IPS-11a (cell line): ENCODE results near the gene DAB1.
"Not testable (repeated sequence)": the region's sequence is repeated elsewhere in the genome, so short reads cannot be mapped to it uniquely, and the experiment has no call there.

ENCODE experiments used
- H3K4me3 ChIP-seq: one replicate; pipeline ENCODE4 v1.5.1; 2013; ENCODE audit warnings: low read depth, low read length, control low read depth

DAB1 gene

DNA sequence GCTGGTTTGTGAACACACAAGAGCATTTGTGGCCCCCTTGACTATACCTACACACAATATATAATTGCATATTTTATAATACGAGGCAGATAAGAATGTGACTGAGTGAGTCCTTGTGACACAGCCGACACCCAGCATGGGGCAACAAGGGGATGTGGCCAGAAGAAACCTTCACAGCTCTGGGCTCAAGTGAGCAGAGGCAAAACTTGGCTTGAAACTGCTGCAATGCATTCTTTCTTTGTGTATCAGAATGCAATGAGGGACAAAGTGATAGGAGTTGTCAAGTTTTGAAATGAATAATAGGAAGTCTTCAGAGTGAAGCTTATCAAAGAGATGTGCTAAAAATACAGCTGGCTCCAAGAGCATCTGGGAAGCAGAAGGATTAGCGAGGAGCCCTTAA lies 334.0 kb downstream of the DAB1 start:
- H3K4me3 ChIP-seq = no peak overlapping the region

DNA sequence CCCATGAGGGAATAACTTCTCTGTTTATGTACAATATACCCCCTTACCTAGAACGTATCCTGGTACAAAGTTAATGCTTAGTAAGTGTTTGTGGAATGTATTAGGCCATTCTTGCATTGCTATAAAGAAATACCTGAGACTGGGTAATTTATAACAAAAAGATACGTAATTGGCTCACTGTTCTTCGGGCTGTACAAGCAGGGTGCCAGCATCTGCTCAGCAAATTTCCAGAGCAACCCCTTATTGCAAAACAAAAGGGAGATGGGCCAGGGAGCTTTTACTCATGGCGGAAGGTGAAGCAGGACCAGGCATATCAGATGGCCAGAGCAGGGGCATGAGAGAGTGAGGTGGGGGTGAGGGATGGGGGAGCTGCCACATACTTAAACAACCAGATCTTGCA lies 334.6 kb downstream of the DAB1 start:
- no peak overlapping the region for H3K4me3 ChIP-seq

DNA sequence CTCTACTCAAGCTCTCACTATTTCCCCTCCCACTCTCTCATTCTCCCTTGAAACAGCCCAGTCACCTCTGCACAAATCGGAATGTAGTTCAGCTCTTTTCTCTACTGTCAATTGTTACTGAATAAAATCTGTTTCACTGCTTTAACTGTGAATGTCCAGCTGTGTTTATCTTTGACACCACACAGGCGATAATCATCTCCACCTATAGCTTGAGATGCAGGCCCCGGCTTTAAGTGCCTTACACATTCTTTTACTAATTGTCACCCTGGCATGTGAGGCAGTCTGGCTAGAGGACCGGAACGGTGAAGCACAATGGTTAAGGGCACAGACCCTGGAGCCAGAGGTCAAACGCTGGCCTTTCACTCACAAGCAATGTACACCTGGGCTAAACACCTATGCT lies 335.2 kb downstream of the DAB1 start:
- H3K4me3 ChIP-seq = no peak overlapping the region

DNA sequence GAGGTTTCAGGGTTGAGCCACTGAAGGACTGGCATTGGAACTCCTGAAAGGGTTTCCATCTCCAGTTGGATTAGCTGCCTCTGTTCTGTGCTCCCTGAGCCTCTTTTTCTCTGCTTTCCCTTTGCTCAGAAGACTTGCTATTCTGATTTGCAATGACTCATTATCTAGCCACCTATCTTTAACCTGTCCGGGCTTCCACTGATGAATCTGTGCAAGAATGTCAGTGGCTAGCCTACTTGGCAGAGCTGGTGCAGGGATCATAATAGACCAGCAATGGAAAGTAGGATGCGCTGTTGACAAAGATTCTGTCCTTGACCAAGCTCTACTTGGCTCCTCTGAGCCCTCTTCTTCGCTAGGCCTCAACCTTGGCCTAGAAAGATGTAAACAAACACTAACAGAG lies 336.2 kb downstream of the DAB1 start:
- H3K4me3 ChIP-seq = not testable (repeated sequence)

DNA sequence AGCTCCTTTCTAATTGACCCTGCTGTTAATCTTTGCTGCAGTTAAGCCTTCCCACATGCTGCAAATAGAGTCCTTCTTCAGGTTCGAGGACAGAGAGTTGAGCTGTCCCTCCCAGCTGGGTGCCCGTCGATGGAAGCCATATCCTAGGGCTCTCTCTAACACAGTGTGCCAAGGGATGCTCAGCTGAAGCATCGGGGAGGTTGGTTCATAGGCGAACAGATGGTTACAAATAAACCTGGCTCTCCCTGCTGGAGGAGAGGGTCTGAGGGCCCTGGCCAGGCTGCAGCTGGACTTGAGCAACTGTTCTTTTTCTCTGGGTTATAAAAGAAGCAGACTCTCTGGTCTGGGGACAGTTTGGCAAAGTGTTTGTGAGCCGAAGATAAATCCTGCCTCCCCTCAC lies 337.7 kb downstream of the DAB1 start:
- H3K4me3 ChIP-seq = no peak overlapping the region

DNA sequence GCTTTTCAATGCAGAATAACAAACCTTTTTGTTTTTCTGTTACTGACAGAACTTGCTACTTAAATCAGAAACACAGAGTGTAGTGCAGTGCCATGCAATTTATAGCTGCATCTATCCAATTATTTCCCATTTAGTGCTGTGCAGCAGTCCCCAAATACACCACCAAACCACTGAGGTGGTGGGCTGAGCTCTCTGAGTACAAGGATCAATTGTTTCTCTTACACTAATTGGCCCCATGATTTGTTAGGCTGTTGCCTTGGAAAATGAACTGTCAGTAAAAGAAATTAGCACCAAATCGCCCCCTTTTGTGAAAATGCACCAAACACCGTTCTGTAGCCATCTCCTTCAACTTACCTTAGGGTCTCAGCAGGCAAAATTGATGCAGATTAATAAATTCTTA lies 339.2 kb downstream of the DAB1 start:
- no peak overlapping the region for H3K4me3 ChIP-seq

DNA sequence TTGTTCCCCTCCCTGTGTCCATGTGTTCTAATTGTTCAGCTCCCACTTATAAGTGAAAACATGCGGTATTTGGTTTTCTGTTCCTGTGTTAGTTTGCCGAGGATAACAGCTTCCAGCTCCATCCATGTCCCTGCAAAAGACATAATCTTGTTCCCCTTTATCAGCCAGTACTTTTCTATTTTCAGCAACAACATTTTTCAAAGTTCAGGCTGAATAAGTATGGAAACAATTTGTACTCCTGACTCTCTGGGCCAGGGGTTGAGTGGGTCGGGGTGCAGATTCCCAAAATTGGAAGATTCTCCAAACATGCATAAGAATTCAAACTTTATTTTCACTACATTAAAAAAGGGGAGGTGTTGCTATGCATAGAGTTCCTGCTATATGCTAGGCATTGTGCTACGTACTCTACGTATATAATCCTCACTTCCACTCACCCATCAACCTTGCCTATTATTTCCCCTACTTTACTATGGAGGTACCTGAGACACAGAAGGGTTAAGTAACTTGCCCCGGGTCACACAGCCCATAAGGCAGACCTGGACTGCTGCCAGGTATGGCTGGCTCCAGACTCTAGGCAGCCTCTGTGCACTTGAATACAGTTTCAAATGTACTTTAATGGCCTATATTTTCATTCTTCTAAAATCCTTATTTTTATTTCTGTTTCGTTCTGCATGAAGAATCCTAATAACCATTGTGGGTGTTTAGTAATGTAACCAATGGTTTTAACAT lies 341.0 kb downstream of the DAB1 start:
- H3K4me3 ChIP-seq = no peak overlapping the region

DNA sequence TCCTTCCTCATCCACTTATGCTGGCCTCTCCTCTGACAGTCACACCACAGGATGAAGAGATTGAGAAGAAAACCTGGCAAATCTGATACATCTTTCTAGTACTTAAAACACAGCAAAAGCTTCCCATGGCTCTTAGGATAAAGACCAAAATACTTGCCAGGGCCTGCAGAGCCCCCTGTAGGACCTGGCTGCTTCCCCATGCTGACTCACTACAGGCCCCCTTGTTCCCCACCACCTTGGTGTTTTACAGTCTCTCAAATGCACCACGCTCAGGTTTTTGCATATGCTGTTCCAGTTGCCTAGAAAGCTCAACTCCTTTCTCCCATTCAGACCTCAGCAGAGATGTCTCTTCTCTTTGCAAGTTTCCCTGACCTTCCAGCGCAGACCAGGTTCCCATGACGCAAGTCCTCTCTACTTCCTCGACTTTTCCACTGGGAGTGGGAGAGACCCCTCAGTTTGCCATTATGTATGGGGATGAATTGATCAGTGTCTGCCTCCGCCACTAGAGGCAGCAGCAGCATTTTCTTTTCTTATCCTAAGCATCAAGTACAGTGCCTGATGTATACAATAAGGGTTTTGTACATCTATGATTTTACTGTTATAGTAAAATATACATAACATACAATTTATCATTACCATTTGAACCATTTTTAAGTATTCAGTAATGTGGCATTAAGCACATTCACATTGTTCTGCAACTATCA lies 344.3 kb downstream of the DAB1 start:
- no peak overlapping the region for H3K4me3 ChIP-seq

DNA sequence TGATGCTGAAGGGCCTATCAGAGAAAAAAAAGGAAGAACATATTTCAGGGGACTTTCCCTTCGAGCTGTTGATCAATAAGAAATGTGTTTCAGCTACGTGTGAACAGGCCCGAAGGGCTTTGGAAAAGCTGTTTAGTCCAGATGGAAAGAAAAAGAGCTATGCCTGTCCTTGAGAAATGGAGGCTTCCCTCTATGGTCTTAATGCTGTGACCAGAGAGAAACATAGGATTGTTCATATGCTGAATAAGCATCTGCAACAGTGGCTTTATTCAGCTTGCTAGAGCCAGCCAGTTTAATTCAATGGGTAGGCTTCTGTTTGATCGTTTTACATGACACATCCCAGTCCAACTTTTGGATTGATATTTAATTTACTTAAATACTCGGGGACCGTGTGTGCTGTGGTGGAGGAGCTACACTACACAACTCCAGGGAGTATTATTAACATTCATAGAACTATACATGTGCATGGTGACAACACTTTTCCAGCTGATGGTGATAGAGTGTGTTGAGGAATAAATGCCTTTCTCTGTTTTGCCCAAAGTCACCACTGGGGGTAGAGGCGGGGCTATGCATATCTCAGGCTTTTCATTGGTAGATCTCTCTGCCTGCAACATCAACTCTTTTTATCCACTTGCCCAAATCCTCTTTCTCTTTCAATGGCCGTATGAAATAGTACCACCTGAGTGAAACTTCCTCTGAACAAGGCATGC lies 351.3 kb downstream of the DAB1 start:
- no peak overlapping the region for H3K4me3 ChIP-seq

DNA sequence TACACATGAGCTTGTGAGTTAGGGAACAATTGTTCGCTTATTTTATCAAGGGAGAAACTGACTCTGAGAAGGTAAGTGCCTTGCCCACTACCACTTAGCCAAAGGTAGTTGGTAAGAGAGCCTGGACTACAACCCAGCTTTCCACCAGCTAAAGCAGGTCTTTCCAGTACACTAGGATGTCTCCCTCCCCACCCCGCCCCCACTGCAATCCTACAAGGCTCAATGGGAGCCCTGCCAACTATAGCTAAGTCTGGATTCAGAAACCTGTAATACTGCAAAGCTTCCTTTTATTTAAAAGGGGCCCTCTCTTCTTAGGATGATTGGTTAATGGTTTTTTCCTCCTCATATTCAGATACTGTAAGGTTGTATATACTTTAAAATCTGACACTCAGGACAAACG lies 356.0 kb downstream of the DAB1 start:
- no peak overlapping the region for H3K4me3 ChIP-seq

DNA sequence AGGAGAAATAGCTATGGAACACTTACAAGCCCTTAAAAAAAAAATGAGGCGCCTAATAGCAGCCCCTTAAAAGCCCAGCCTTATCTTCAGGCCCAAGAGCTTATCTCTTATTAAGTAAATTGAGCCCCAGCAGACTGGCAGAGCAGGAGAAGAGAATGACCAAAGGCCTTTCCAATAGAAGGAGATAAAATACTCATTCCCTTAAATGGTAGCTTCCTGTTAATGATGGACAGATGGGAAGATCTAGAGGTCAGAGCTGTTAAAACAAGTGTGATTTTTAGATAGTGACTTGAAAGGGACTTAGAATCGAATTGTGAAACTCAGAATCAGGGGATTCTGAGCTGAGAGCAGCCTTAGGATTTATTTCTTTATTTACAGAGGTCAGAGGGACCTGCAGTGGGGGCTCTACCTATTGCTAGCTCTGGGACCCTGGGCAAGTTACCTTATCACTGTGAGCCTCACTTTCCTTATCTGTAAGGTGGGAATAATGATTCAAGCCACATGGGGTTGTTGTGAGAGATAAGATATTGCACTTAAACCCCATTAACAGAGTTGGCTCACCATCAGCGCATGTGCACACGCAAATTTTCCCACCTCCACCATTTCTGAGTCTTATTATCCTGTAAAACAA lies 356.8 kb downstream of the DAB1 start:
- H3K4me3 ChIP-seq = no peak overlapping the region

DNA sequence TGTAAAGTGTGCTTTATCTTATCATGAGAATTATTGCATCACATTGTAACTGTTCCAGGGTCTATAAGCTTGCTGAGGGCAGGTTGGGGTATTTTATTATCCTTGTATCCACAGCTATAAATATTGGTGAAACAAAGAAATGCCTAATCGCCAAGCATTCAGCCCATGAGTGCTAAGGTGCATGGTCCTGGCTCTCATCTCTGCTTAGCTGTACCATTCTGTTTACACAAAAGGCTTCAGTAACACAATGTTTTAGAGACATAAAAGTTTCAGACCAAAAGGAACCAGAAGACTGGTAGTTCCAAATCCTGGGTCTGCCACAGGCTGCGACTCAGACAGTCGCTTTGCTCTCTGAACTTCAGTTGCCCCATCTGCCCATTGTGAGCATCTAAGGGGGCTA lies 358.4 kb downstream of the DAB1 start:
- H3K4me3 ChIP-seq = no peak overlapping the region

DNA sequence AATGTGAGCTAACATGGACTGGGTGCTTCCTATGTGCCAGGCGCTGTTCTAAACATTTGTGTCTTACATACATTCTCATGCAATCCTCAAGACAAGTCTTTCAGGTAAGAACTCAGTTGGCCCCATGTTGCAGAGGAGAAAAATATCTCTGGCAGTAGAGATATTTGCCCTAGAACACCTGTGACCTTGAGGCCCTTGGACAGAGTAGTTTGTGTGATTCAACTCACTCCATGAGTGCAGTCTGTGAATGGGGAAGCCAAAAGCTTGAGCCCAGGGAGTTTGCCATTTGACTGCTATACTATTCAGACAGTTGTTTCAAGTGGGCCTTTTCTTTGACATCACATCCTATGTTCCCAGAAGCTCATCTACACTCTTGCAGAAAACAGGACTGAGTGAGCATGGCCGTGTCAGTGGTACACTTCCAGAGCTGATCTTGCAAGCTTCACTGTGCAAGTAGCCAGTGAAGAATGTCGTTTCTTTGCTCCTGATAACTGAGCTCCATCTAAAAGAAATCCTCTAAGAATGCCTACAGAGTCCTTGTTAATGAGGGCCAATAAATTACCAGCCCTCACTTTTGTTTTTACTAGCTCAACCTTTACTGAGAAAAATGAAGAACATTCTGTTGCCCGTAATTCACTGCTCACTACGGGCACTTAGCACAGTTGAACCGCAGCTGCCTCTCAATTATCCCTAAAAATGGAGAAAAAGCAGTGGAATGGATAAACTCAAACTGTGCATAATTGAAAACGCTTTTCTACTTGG lies 359.3 kb downstream of the DAB1 start:
- no peak overlapping the region for H3K4me3 ChIP-seq

DNA sequence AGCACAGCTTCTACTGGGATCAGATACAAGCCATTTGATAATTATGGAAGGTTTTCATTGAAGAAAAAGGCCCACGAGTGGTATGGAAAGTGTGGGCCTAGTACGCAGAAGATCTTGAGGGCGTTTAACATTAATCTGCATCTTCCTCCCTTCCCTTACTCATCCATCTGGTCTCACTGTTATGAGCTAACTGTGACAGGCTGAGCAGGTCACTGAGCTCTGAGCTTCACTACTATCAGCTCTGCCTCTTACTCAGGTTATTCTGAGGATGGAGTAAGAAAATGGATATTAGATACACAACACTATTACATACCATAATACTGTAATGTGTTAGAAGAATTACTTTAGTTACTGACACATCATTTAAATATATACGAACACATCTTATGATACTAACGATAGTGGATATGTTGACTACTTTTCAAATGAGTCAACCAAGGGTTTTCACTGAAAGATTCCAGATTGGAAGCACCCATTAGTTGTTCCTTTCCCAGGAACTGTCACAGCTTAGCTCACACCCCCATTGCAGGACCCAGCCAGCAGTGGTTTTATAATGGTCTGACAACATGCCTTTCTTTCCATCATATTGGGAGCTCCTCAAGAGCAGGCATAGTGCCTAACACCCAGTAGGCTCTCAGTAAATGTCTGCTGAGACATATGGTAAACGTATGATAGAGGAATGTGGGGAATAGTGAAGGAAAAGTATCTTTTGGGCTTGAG lies 360.3 kb downstream of the DAB1 start:
- H3K4me3 ChIP-seq = no peak overlapping the region

DNA sequence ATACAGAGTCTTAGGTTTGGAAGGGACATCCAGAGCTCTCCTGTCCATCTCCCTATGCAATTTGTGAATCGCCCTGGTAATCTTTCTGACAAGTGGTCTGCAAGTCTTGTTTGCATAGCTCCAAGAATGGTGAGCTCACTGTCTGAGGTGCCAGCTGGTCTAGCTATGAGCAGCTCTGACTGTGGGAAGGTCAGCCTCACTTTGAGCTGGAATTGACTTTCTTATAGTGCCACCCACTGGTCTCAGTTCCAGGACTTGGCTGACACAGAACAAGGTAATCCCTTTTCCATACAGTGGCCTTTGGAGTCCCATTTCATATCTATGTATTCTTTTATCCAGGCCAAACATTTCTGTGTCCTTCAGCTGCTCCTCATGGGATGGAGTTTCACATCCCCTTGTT lies 362.5 kb downstream of the DAB1 start:
- no peak overlapping the region for H3K4me3 ChIP-seq

DNA sequence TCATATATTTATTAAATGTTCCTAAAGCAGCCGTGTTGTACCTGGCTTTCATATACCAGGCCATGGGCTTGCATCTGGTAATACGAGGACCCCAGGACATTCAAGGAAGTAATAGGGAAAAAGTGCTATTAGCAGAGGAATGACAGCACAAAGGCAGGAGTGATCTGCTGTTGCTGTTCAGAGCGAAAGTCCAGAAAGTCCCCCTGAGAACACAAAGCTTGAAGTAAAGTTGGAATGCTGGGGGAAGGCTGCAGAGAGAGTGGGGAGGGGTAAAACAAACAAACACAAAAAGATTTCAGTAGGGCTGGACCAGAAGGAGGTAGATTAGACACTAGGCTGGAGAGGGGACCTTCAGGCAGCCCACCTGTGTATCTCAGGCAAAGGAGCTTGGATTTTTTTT lies 363.4 kb downstream of the DAB1 start:
- no peak overlapping the region for H3K4me3 ChIP-seq

DNA sequence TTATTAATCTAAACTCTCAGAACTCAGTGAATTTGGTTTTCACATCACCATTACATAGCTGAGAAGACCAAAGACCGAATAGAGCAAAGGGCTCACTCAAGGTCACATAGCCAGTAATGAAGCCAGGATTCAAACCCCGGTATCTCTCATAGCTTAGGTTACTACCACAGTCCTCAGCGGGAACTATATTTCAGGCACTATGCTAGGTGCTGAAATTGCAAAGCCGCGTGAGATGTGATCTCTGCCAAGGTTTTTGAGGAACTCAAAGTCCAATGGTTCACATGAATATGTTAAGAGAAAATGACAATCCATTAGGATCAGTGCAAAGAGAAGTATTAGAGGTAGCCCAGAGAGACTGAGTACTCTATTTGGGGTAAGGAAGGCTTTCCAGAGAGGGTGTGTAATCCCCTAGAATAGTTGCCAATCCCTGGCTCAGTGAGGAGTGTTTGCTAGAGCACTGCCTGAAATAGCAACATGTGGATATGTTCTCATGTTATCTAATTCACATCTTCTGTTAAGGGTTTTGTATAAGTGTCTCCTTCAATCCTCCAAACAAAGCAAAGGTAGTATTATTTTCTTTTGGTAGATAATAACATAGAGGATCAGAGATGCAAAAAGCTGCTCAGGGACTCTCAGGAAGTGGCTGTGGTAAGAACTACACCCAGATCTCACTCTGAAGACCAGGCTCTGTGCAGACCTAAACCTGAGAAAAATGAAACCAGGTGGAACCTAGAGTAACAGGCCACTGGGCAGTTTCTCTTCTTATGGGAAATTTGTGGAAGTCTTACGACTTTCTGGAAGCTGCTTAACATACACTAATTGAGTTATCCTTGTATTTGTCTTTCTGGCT lies 365.0 kb downstream of the DAB1 start:
- H3K4me3 ChIP-seq = no peak overlapping the region

DNA sequence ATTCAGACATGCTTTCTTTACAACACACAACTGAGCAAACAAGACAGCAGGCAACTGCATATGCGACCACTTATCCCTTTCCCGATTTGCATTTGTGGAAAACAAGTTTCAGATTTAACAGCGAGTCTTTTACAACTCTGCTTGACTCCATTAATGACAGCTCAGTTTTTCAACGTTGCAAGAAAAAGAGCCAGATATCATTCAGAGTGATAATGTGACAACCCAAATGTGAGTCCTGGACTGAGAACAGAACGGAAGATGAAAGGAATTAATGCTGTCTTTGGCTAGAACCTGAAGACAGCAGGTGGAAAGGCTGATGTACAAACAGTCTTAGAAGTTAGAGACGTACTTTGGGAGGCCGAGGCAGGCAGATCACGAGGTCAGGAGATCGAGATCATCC lies 375.0 kb downstream of the DAB1 start:
- no peak overlapping the region for H3K4me3 ChIP-seq

DNA sequence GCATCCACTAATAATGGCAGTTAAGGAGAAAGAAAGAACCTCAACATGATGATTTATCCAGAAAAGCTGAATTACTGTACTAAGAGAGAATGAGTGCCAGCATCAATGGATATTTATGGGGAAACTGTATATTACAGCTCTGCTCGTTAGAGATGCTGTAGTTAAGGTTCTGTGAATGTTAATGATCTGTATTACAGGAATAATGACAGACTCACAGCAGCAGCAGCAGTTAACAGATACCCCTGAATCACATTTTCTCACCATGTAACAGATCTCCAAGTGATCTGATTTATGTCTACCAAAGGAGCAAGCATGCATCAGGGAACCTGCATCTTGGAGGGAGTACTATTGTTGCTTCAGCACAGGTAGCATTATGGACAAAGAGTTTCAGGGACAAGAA lies 377.4 kb downstream of the DAB1 start:
- H3K4me3 ChIP-seq = no peak overlapping the region
